GDM1 (cell line): ENCODE measurements around the gene MRPS2.
"Not testable (repeated sequence)": the region's sequence is repeated elsewhere in the genome, so short reads cannot be mapped to it uniquely, and the experiment has no call there.

Experiments
- DNase-seq: peaks from one replicate; lab custom pipeline; 2025; lab: John Stamatoyannopoulos, UW

Gene MRPS2

DNA sequence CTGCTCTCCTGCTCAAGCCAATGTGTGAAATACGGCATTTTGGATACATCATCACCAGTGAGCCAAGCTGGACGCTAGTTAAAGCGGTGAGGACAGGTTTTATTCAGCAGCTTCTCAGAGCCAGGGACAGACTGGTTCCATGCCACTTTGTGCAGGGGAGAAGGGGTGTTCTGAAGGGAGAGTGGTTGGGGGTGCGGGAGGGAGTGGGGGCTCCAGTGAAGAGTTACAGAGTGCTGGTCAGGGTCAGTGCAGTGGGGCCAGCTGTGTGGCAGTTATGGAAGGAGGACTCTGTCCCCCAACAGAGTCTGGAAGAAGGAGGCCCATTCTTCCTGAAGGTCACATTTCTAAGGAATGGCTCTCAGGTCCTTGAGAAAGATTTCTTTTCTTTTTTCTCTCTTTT, 34.3 kb downstream of the MRPS2 start:
- not testable (repeated sequence) for DNase-seq

DNA sequence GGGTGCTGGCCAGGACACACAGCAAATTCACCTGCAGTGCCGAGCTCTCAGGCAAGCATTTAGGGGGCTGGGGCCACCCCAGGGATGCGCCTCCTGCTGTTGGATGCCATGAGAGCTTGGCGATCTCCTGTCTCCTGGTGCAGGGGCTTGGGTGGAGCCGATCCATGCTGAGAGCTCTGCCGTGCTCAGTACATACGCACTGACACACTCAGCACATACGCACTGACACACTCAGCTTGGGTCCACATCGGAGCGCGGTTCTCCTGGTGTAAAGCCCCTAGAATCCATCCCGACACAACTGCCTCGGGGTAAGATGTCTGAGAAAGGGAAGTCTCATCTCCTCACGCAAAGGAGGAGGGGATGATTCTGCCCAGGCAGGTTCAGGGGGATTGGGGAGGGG, 35.1 kb downstream of the MRPS2 start:
- DNase-seq: not testable (repeated sequence)

DNA sequence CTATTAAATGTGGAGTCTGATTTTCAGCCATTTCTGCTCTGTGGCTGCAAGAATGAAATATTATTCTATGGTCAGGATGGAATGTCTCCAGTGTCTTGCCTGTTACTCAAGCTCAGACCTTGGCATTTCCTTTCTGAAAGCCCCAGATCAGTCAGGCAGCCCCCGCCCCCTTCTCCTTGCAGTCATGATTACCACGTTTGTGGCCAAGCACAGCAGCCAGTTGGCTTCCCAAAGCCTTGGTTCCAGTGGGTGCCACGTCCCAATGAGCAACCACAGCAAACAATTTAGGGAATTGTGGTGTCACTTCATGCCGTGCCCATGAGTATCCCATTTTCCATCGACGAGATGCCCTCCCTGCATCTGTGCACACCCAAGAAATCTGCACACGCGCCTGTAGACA, 35.7 kb downstream of the MRPS2 start:
- DNase-seq: no peak

DNA sequence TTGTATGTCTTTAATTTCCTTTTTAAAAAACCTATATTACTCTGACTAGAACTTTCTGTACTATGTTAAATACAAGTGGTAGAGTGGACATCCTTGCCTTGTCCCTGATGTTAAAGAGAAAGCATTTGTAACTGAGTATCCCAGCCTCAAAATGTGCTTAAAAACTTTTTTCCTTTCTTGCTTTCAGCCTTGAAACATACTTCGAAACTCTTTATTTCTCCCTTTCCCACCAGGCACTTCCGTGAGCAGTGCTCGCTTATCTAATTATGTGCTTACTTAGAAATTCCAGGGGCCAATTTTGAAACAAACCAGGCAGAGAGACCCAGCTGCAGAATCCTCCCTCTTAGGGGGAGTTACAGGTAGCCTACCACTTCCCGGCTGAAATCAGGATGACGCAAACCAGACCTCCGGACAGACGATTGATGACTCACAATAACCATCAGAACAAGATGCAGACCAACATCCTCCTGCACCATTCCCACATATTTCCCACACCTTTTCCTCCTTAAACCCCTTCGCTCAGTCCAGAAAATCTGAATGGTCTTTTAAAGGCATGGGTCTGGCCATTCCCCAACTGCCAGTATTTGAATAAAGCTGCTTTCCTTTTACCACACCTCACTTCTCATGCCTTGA, 42.9 kb downstream of the MRPS2 start:
- not testable (repeated sequence) for DNase-seq

DNA sequence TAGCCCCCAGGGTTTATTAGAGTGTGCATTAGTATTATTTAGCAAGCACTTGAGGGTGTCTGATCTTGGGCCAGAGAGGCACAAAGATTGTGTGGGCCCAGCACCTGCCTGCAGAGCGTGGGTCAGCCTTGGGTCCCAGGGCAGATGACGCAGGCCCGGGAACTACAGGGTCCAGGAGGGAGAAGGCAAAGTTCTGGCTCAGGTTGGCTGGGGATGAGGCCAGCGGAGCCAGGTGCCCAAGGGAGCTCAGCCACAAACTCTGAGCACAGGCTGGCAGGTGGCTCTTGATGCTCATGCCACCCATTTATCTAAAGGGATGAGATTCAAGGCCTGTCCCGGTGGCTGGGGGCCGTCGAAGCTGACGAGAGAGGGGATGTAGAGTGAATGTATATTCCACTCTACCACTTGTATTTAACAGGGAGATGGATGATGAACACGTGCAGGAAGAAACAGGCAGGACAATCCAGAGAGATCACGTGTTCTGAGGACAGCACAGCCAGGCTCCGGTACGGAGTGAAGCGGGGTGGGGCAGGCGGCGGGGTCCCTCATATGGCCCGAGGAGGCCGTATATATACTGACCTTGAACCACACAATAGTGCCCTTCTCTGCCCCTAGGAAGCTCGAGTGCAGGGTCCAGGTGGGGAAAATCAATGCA, 44.6 kb downstream of the MRPS2 start:
- DNase-seq: no peak

DNA sequence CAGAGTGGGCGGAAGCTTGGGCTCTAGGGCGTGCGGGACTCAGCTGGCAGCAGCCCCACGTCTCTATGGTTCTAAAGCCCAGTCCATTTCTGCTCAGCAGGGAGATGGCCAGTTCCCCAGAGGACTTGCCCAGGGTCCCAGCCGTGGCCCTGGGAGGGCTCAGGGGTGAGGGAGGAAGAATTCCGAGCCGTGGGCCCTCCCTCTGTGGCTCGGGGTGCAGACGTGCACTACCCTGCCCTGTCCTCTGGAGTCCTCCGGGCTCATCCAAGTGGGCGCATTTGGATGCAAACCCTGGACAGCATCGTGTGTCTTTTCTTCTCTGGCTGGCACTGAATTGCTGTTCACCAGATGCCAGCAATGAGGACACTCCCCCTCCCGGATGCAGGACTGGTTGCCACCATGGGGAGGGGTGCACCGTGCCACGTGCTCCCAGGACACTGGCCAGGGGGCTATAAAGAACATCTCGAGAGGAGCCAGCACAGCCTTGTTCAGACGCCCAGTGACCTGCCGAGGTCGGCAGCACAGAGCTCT, 45.2 kb downstream of the MRPS2 start, which contains the start of gene OBP2A:
Gene OBP2A, plus strand, starts transcription at position 481 of the 531 bp plus-strand sequence. CDS start 55 bp downstream, outside the sequence.
- DNase-seq: not testable (repeated sequence)

DNA sequence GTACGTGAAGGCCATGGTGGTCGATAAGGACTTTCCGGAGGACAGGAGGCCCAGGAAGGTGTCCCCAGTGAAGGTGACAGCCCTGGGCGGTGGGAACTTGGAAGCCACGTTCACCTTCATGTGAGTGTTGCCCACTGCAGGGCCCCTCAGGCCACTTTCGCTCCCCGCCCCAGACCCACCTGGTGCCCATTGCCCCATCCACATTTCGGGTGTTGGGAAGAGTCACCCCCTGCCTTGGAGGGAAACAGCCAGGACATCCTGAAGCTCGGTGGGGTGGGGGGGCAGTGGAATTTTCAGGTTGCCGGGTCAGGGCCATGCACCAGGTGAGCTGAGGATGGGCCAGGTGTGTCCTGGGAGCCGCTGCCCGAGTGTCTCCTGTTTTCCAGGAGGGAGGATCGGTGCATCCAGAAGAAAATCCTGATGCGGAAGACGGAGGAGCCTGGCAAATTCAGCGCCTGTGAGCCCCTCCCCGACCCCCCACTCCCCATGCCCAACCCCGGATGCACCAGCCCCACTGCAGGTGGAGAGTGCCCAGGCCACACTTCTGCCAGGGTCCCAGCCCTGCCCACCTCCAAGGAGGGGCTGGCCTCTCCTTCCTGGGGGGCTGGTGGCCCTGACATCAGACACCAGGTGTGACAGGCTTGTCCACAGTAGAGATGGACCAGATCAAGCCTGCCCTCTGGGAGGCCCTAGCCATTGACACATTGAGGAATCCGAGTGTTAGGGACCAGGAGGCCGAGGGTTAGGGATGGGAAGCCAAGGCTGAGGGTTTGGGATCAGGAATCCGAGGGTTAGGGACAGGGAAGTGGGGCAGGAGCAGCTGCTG, 46.5 kb downstream of the MRPS2 start:
- not testable (repeated sequence) for DNase-seq

DNA sequence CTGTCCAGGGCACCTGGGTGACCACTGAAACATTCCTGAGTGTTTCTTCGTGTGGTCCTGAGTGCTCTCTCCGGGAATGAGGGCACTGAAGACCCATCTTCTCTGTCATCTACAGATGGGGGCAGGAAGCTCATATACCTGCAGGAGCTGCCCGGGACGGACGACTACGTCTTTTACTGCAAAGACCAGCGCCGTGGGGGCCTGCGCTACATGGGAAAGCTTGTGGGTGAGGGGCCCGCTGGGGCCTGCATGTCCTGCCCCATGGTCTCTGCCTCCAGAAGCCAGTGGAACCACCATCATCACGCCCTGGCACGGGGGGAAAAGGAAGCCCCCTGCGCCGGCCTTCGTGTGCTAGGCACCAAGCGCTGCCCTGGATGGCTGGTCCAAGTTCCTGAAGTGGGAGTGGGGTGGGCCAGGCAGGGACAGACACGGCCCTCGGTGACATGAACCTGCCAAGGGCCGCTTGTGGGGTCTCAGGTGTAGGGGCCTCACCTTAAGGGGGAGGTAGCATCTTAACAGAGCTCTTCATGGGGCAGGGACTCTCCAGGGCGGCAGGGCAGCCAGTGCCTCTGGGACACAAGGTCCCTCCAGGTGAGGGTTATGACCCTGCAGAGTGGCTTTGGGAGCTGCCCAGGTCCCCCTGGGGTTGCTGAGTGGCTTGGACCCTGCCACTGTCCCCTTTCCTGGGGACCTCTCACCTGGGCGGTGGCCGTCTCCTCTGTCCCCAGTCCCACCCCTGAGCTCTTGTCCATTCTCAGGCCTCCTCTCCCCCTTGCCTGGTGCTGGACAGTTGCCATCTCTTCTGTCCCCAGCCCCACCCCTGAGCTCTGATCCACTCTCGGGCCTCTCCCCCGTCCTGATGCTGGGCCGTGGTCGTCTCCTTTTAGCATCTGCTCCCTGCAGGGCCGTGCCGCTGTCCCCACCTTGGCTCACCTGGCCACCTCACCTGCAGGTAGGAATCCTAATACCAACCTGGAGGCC, 47.6 kb downstream of the MRPS2 start:
- no peak for DNase-seq

DNA sequence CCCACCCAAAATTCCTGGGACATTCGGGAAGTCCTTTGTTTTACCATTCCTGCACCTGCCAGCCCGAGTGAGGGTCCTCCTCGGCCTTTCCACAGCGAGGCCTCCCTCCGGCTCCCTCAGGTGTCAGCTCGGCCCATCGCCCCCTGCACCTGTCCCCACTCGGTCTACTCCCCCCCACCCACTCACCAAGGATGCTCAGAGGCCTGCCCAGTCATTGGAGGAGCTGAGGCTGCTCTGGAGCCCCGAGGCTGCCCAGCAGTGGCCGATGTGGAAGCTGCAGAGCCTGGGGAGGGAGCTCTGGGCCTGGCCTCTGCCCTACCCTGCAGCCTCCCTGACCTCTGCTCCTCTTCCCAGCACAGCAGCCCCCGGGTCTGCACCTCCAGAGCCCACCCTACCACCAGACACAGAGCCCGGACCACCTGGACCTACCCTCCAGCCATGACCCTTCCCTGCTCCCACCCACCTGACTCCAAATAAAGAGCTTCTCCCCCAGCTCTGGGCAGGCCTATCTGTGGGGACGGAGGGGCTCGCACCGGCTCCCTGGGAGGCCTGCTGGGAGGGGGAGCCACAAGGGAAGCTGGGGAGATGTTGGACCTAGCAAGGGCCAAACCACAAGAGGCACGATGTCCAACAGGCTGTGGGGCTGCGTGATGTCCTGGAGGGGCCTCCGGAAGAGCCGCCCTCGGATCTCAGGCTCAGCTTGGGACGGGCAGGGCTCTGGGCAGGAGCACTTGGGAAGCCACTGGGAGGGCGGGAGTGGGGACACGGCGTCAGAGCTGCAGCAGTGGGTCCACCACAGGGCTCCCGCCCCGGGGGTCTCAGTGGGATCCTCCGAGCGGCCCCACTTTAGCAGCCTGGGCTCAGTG, 49.2 kb downstream of the MRPS2 start:
- not testable (repeated sequence) for DNase-seq

DNA sequence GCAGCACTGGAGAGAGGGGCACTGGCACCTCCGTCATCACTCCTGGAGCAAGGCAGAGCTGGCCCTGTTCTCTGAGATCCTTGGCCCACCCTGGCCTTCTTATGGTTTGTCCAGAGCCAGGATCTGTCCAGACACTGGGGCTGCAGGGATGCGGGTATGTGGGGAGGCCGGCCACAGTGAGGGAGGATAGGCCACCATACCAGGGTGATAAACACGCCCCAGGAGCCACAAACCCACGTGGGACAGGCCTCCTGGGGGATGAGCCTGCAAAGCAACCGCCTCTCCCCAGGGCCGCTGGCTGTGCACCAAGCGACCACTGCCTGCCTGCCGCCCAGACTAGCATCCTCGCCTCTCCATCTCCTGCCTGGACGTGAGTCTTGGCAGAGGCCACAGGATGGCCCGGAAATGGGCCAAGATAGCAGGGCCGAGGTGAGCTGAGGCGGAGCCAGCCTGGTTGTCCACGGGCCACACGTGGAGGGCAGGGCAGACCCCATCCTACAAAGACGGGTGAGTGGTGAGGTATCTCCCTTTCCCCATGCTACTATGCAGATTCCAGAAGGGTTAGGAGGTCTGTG, 49.9 kb downstream of the MRPS2 start:
- no peak for DNase-seq

DNA sequence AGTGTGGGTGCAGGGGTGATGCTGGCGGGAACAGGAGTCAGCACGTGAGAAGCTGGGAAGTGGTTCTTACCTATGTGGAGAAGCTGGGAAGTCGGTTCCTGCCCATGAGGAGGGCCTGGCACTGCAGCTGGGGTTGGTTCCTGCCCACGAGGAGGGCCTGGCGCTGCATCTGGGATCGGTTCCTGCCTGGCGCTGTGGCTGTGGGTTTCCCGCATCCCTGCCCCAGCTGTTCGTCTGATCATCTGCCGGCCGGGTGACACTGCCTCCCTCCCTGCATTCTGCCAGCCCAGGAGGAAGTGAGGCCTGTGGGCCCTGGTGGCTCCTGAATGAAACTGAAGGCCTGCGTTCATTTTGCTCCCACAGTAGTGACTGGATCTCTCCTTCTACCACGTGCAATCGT, 50.5 kb downstream of the MRPS2 start:
- no peak for DNase-seq

DNA sequence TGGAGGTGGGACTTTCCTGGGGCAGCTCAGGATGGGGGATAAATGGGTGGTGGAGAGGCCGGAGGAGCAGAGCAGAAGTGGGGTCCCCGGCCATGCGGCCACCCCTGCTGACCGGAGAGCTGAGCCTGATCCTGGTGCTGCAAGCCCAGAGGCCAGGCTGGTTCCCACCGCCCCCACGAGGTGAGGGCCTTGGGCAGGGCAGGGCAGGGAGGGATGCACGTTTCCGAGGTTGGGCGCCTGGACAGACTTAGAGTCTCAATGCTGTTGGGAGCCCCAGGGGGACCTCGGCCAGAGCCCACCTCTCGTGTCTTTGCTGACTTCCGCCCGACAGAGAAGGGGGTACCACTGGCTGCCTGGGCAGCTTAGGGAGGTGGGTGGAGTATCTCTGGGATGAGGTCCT, 51.0 kb downstream of the MRPS2 start:
- DNase-seq: no peak

DNA sequence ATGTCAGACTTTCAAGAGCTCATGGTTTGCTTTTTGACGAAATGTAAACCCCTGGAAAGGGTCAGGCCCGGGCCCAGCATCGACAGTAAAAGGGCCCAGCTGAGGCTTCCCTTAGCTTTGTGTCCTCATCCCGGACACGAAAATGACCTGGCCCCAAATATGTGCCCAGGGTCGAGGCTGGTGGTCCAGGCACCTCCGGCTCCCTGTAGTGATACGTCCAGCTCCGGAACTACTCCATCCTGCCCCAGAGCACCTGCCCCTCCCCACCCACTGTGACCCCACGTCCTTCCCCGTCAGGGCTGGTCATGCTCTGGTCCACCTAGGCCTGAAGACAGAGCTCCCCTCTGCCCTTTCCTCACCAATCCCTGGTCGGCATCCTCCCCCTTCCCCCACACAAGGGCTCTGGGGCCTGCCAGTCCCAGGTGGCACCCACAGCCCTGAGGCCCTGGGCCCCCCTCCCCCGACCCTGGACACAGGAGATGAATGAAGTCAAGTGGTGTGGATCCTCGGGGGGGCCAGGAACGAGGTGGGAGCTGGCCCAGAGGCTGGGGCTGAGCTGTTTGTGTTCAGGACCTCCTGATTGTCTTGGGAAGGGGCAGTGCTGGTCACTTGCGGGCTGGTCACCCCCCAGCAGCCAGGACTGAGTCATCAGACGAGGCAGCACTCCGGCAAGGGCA, 51.7 kb downstream of the MRPS2 start:
- DNase-seq: no peak

DNA sequence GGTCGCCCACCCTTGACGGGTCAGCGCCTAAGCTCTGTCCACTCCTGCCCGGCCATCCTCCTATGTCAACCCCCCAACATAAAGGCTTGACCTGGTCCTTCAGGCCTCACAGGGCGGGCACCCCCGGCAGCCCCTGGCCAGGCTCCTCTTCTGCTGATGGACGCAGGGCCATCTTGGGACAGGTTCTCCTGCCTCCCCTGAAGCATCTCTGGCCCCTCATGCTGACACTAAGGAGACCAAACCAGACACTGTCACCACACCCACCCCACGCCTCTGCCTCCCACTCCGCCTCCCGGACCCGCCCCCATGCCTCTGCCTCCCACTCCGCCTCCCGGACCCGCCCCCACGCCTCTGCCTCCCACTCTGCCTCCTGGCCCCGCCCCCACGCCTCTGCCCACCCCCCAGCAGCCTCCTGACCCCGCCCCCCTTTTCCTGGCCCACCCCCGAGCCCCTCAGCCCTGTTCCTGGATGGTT, 52.3 kb downstream of the MRPS2 start:
- no peak for DNase-seq
